Measurements from ENCODE around the gene S100B. TPM values are rescaled to one million over a fixed set of nuclear protein-coding genes. Genes with fewer than 3 reads are reported as not detected.
A peak's percentile ranks its signal among the peaks of the same experiment; 100 is the strongest.

S100B gene
- total RNA-seq, 1 donor from 2014 or later = 29.9 TPM

- TF ChIP-seq, protein P1, sequence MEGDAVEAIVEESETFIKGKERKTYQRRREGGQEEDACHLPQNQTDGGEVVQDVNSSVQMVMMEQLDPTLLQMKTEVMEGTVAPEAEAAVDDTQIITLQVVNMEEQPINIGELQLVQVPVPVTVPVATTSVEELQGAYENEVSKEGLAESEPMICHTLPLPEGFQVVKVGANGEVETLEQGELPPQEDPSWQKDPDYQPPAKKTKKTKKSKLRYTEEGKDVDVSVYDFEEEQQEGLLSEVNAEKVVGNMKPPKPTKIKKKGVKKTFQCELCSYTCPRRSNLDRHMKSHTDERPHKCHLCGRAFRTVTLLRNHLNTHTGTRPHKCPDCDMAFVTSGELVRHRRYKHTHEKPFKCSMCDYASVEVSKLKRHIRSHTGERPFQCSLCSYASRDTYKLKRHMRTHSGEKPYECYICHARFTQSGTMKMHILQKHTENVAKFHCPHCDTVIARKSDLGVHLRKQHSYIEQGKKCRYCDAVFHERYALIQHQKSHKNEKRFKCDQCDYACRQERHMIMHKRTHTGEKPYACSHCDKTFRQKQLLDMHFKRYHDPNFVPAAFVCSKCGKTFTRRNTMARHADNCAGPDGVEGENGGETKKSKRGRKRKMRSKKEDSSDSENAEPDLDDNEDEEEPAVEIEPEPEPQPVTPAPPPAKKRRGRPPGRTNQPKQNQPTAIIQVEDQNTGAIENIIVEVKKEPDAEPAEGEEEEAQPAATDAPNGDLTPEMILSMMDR (conservative IDR thresholded peaks at IDR 0.05) = no peak
- no peak for DNase-seq (ENCODE audit: low read depth, low spot score)
- Mint-ChIP-seq H3K4me3 (peak overlapping the region; percentile 96), H3K27ac (ENCODE audit: unreplicated experiment) (no peak overlapping the region), H3K9me3 (no peaks in the 10 kb centered on the region), H3K27me3 (ENCODE audit: low read depth) (no peaks in the 10 kb centered on the region), H3K4me1 (peaks cover 50% of the 10 kb centered on the region), H3K36me3 (ENCODE audit: low read depth) (peaks cover 10% of the 10 kb centered on the region)
Measured at GRCh38 chr21:46637952-46638746, 33.3 kb upstream of the S100B start.

DNA sequence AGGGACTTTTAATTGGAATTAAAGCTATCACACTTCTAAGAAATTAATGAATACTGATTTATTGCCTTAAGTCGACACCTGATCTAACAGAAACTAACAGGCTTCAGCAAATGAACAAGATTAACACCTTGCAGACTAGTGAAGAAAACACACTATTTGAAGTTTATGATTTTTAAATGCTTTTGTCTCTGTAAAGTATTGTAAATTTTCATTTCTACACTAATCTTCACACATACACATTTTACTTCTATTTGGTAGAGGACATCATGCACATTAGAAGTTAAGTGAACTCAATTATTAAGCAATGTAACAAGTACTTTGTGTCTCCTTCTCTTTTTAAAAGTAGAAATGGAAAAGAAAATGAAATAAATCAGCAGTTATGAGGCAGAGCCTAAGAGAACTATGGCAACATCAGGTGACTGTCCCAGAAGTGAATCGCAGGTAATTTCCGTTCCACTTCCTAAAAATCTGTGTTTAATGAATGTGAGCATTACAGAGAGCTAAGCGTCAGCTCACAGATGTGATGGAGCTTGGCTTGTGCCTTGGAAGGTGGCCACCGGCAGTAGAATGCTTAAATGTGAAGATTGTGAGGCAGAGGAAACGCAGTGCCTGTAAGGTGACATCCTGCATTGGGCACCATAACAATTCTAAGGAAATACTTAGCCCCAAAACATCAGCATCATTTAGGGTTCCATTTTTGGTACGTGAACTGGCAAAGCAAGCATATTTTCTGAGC is 31.8 kb upstream of the S100B start:
- H3K27ac Mint-ChIP-seq (ENCODE audit: unreplicated experiment) = no peak overlapping the region
- H3K4me3 Mint-ChIP-seq = peak overlapping the region; percentile 96
- H3K4me1 Mint-ChIP-seq = peaks cover 50% of the 10 kb centered on the region
- TF ChIP-seq, protein P1 (conservative IDR thresholded peaks at IDR 0.05) = no peak
- peaks cover 10% of the 10 kb centered on the region for H3K36me3 Mint-ChIP-seq (ENCODE audit: low read depth)
- no peaks in the 10 kb centered on the region for H3K9me3 Mint-ChIP-seq
- DNase-seq (ENCODE audit: low read depth, low spot score) = no peak
- no peaks in the 10 kb centered on the region for H3K27me3 Mint-ChIP-seq (ENCODE audit: low read depth)

DNA sequence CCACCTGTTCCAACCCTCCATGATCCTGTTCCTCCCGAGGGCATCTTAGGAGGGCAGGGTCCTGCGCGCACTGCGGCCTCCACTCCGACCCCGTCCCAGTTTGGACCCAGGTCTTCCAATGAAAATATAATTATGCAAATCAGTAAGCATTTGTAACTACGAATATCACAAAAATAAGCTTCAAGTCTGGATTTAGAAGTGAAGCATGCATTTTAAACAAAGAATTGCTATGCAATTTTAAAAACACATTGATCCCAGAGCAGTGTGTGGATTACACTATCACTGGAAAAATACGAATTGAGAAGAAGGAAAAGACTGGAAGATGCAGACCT is 31.3 kb upstream of the S100B start:
- Mint-ChIP-seq H3K9me3 (peaks cover 4% of the 10 kb centered on the region), H3K4me3 (peak overlapping the region; percentile 96), H3K4me1 (peaks cover 50% of the 10 kb centered on the region), H3K27me3 (ENCODE audit: low read depth) (no peaks in the 10 kb centered on the region), H3K27ac (ENCODE audit: unreplicated experiment) (peak overlapping the region; percentile 97), H3K36me3 (ENCODE audit: low read depth) (peaks cover 9% of the 10 kb centered on the region)
- no peak for DNase-seq (ENCODE audit: low read depth, low spot score)
- TF ChIP-seq, protein P1 (conservative IDR thresholded peaks at IDR 0.05) = no peak

DNA sequence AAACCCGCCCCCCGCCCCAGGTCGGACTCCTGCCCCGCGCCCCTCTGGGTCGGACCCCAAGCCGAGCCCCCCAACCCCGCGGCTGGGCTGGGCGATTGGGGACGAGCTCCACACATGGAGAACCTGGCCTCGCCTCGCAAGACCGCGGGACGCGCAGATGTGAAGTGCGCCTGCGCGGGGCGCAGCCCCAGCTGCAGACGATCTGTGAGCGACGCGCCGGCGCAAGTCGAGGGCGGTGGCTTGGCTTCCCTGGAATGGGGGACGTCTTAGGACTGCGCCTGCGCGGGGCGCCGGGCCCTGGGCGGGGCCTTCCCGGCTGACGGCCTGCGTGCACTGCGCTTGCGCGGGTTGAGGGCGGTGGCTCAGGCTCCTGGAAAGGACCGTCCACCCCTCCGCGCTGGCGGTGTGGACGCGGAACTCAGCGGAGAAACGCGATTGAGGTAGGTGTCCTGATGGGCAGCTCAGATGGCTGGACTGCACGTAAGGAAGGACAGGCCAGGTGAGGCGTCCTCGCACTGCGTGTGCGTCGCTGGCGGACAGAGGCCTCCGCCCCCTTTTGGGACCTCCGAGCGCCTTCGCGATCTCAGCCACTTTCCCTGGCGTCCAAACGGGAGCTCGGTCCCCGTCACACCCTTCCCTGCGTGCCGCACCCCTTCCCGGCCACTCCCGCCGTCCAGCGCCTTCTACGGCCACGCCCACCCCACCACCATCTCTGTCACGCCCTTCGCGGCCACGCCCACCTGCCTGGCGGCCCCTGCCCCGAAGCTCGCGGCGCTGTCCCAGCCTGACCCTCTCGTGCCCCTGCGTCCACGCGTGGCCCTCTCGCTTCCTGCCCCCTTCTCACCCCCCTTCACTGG is 30.7 kb upstream of the S100B start, which contains the start of gene PRMT2:
Gene PRMT2, plus strand, starts transcription at position 351 of the 857 bp plus-strand sequence. CDS start 1,278 bp downstream, outside the sequence.
- TF ChIP-seq, protein P1 (conservative IDR thresholded peaks at IDR 0.05) = no peak
- Mint-ChIP-seq H3K9me3 (peaks cover 4% of the 10 kb centered on the region), H3K36me3 (ENCODE audit: low read depth) (peaks cover 5% of the 10 kb centered on the region), H3K4me3 (peak within 1 kb of the TSS; percentile 96), H3K27ac (ENCODE audit: unreplicated experiment) (peak within 1 kb of the TSS; percentile 97), H3K4me1 (peaks cover 47% of the 10 kb centered on the region), H3K27me3 (ENCODE audit: low read depth) (no peaks in the 10 kb centered on the region)
- DNase-seq (ENCODE audit: low read depth, low spot score) = peak; percentile 98

- Mint-ChIP-seq H3K27me3 (ENCODE audit: low read depth) (no peaks in the 10 kb centered on the region), H3K9me3 (peaks cover 4% of the 10 kb centered on the region), H3K27ac (ENCODE audit: unreplicated experiment) (peak overlapping the region; percentile 97), H3K36me3 (ENCODE audit: low read depth) (peaks cover 5% of the 10 kb centered on the region), H3K4me1 (peaks cover 45% of the 10 kb centered on the region), H3K4me3 (peak overlapping the region; percentile 96)
- DNase-seq (ENCODE audit: low read depth, low spot score) = no peak
- TF ChIP-seq, protein P1 (conservative IDR thresholded peaks at IDR 0.05) = no peak
Measured at GRCh38 chr21:46634966-46635323, 30.1 kb upstream of the S100B start.
